PC-9 (cell line): Measurements from ENCODE around the gene ABL2.

Experiments
- CTCF ChIP-seq: fragments of 200-600 bp; sonication (generic); conservative IDR thresholded peaks from 2 replicates; pipeline ENCODE4 v1.6.1; 2017; ENCODE audit warnings: mixed run types, antibody characterized with exemption, mild to moderate bottlenecking, moderate library complexity
- EZH2 ChIP-seq: fragments of 200-600 bp; sonication (generic); IDR thresholded peaks from 2 replicates; pipeline ENCODE4 v1.8.0; 2017; ENCODE audit warnings: antibody characterized with exemption, low read depth

GRCh38 chr1:179087665-179088064 is 141.8 kb downstream of the ABL2 start:
- TF ChIP-seq CTCF, result no peak
- TF ChIP-seq EZH2, result no peak
